OCI-LY1 (cell line): ENCODE results near the gene LRP5.

ENCODE experiments used
- EZH2 ChIP-seq: fragments of 200-600 bp; sonication (generic), shearing (Covaris generic); IDR thresholded peaks from 2 replicates; pipeline ENCODE4 v1.8.0; 2017; ENCODE audit warnings: borderline replicate concordance, mixed run types, mild to moderate bottlenecking, antibody characterized with exemption, low read length, moderate library complexity, mixed read lengths
- TF ChIP-seq, protein P1 (sequence below): fragments of 200-600 bp; sonication (generic), shearing (Covaris generic); IDR thresholded peaks from 2 replicates; pipeline ENCODE4 v1.5.1; 2017; ENCODE audit warnings: mild to moderate bottlenecking, antibody characterized with exemption, low read length, moderate library complexity, mixed read lengths

DNA sequence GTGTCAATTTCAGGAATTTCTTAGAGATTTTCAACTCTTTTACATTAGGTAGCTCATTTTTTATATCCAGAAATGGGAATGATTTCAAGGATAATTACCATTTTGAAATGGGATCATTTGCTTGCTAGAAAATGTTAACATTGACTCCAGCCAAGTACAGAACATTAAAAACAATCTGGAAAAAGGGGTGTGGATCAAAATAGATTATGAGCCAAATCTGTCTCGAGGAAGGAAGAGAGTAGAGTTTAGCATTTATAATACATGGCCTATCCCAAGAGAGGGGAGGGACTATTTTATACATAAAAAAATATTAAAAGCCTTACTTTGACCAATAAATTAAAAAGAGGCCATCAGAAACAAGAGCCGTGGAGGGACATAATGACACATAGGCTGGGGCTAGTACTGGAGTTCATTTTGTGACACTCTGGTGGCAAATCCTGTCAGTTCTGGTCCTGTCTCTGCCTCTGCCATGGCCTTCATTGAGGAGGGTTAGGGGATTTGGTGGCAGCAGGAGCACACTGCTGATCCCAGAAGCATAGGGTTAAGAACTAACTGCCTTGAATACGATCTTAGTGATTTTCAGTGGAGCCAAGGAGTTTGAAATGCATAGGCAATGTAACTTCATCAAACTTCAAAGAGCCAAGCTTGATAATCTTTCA, 168.6 kb downstream of the LRP5 start:
- TF ChIP-seq, protein P1, sequence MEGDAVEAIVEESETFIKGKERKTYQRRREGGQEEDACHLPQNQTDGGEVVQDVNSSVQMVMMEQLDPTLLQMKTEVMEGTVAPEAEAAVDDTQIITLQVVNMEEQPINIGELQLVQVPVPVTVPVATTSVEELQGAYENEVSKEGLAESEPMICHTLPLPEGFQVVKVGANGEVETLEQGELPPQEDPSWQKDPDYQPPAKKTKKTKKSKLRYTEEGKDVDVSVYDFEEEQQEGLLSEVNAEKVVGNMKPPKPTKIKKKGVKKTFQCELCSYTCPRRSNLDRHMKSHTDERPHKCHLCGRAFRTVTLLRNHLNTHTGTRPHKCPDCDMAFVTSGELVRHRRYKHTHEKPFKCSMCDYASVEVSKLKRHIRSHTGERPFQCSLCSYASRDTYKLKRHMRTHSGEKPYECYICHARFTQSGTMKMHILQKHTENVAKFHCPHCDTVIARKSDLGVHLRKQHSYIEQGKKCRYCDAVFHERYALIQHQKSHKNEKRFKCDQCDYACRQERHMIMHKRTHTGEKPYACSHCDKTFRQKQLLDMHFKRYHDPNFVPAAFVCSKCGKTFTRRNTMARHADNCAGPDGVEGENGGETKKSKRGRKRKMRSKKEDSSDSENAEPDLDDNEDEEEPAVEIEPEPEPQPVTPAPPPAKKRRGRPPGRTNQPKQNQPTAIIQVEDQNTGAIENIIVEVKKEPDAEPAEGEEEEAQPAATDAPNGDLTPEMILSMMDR: no peak
- TF ChIP-seq EZH2: no peak
